IMR-90 (cell line): ENCODE measurements around the gene ANKRD11. TPM values are rescaled to one million over a fixed set of nuclear protein-coding genes. Genes with fewer than 3 reads are reported as not detected.

Source experiments
- ATAC-seq: fragments of 200-7000 bp; cut with Tn5 transposase; 2 replicates; pipeline ENCODE4 v1.9.1; 2020; ENCODE audit warnings: low read depth, mild to moderate bottlenecking, moderate library complexity
- BruUV-seq: library from RNA; stranded (reverse); fragments of 400-500 nt; replicated peaks from 2 replicates; lab custom pipeline; 2021; lab: Mats Ljungman, UMichigan
- CTCF ChIA-PET: fragments of 300-600 bp; formaldehyde crosslinking; extraction: SDS; loops from one replicate; lab custom pipeline; 2021; ENCODE audit warnings: antibody characterized with exemption; lab: Yijun Ruan, JAX
- POLR2A ChIA-PET: fragments of 300-600 bp; sonication (Branson Sonifier 250); formaldehyde crosslinking; loops from one replicate; lab custom pipeline; 2022; ENCODE audit warnings: antibody characterized with exemption; ENCODE audit not compliant: unreplicated experiment; lab: Charles Lee
- DNase-seq: peaks from one replicate; pipeline ENCODE4 v3.0.0; 2013
- H2AFZ ChIP-seq: replicated peaks from 2 replicates; pipeline ENCODE3; 2013; ENCODE audit warnings: low read length, mild to moderate bottlenecking; ENCODE audit not compliant: poor library complexity
- H2AK5ac ChIP-seq: 2 replicates; pipeline ENCODE4 v1.6.1; 2013; ENCODE audit warnings: low read depth, low read length, inconsistent platforms
- H2AK9ac ChIP-seq: replicated peaks from 2 replicates; pipeline ENCODE3; 2013; ENCODE audit warnings: mild to moderate bottlenecking, low read depth, low read length, moderate library complexity; ENCODE audit not compliant: poor library complexity
- H2BK120ac ChIP-seq: 2 replicates; pipeline ENCODE4 v1.6.1; 2013; ENCODE audit warnings: low read depth, low read length, inconsistent platforms
- H2BK15ac ChIP-seq: 3 replicates; pipeline ENCODE4 v1.6.1; 2013; ENCODE audit warnings: low read depth, low read length, inconsistent platforms
- H2BK20ac ChIP-seq: 2 replicates; pipeline ENCODE4 v1.6.1; 2013; ENCODE audit warnings: low read depth, mild to moderate bottlenecking, inconsistent platforms, low read length, moderate library complexity
- H2BK5ac ChIP-seq: 2 replicates; pipeline ENCODE4 v1.6.1; 2013; ENCODE audit warnings: mild to moderate bottlenecking, low read depth, low read length, inconsistent platforms; ENCODE audit not compliant: poor library complexity, severe bottlenecking
- H3K14ac ChIP-seq: replicated peaks from 2 replicates; pipeline ENCODE4 v1.6.1; 2013; ENCODE audit warnings: low read depth, low read length, inconsistent platforms
- H3K18ac ChIP-seq: 2 replicates; pipeline ENCODE4 v1.6.1; 2013; ENCODE audit warnings: low read depth, low read length, control low read depth
- H3K23ac ChIP-seq: 2 replicates; pipeline ENCODE4 v1.6.1; 2013; ENCODE audit warnings: low read depth, low read length, inconsistent platforms
- H3K27ac ChIP-seq: 2 replicates; pipeline ENCODE4 v1.5.1; 2013; ENCODE audit warnings: mild to moderate bottlenecking, control low read depth, low read length; ENCODE audit not compliant: insufficient read depth
- H3K27me3 ChIP-seq: 2 replicates; pipeline ENCODE4 v1.6.1; 2013; ENCODE audit warnings: low read length; ENCODE audit not compliant: control insufficient read depth, insufficient read depth
- H3K36me3 ChIP-seq: 2 replicates; pipeline ENCODE4 v1.6.1; 2013; ENCODE audit warnings: low read length, mixed read lengths; ENCODE audit not compliant: control insufficient read depth, insufficient read depth
- H3K4ac ChIP-seq: 2 replicates; pipeline ENCODE4 v1.6.1; 2013; ENCODE audit warnings: low read depth, low read length, inconsistent platforms
- H3K4me1 ChIP-seq: 2 replicates; pipeline ENCODE4 v1.6.1; 2013; ENCODE audit warnings: low read length, mixed read lengths; ENCODE audit not compliant: control insufficient read depth, insufficient read depth
- H3K4me2 ChIP-seq: 2 replicates; pipeline ENCODE4 v1.6.1; 2013; ENCODE audit warnings: low read depth, mild to moderate bottlenecking, control low read depth, low read length, moderate library complexity
- H3K4me3 ChIP-seq: 2 replicates; pipeline ENCODE4 v1.5.1; 2013; ENCODE audit warnings: low read depth, mild to moderate bottlenecking, control low read depth, low read length, moderate library complexity; ENCODE audit not compliant: insufficient read depth
- H3K56ac ChIP-seq: 2 replicates; pipeline ENCODE4 v1.6.1; 2013; ENCODE audit warnings: low read length, inconsistent platforms; ENCODE audit not compliant: insufficient read depth; ENCODE audit errors: extremely low read depth
- H3K79me1 ChIP-seq, 2 experiments: 2 replicates each; pipeline ENCODE4 v1.6.1; 2013; ENCODE audit warnings: low read length in 2 of 2, inconsistent platforms in 1 of 2, low read depth in 1 of 2
- H3K9ac ChIP-seq: 2 replicates; pipeline ENCODE4 v1.6.1; 2013; ENCODE audit warnings: low read depth, low read length, control low read depth
- H3K9me1 ChIP-seq: 2 replicates; pipeline ENCODE4 v1.6.1; 2013; ENCODE audit warnings: low read length, inconsistent platforms; ENCODE audit not compliant: insufficient read depth
- H3K9me3 ChIP-seq: 2 replicates; pipeline ENCODE4 v1.6.1; 2013; ENCODE audit warnings: low read length; ENCODE audit not compliant: control insufficient read depth, insufficient read depth
- H4K20me1 ChIP-seq: 2 replicates; pipeline ENCODE4 v1.6.1; 2013; ENCODE audit warnings: low read length, inconsistent platforms; ENCODE audit not compliant: insufficient read depth
- H4K5ac ChIP-seq: 2 replicates; pipeline ENCODE4 v1.6.1; 2013; ENCODE audit warnings: mild to moderate bottlenecking, low read depth, low read length, control low read depth
- H4K8ac ChIP-seq, 2 experiments: 2 replicates each; pipeline ENCODE4 v1.6.1; 2013; ENCODE audit warnings: low read depth in 2 of 2, low read length in 2 of 2, control low read depth in 1 of 2, inconsistent platforms in 1 of 2
- H4K91ac ChIP-seq: 2 replicates; pipeline ENCODE4 v1.6.1; 2013; ENCODE audit warnings: low read depth, low read length, inconsistent platforms; ENCODE audit not compliant: insufficient read depth
- BHLHE40 ChIP-seq: fragments of 150-350 bp; IDR thresholded peaks from 2 replicates; pipeline ENCODE4 v1.6.1; 2016; ENCODE audit warnings: mild to moderate bottlenecking, low read depth, low read length
- CEBPB ChIP-seq: IDR thresholded peaks from 2 replicates; pipeline ENCODE4 v1.6.1; 2012; ENCODE audit warnings: low read depth, low read length, improper control_type of control experiment
- CHD1 ChIP-seq: IDR thresholded peaks from 2 replicates; pipeline ENCODE4 v1.6.1; 2012; ENCODE audit warnings: low read depth, low read length, improper control_type of control experiment
- CTCF ChIP-seq: conservative IDR thresholded peaks from 2 replicates; pipeline ENCODE4 v1.5.1; 2012; ENCODE audit warnings: mild to moderate bottlenecking, low read depth, low read length, improper control_type of control experiment
- ELK1 ChIP-seq: fragments of 150-350 bp; IDR thresholded peaks from 2 replicates; pipeline ENCODE4 v1.6.1; 2016; ENCODE audit warnings: low read depth, mild to moderate bottlenecking, low read length, moderate library complexity, borderline replicate concordance
- FOS ChIP-seq: fragments of 150-350 bp; IDR thresholded peaks from 2 replicates; pipeline ENCODE4 v1.6.1; 2016; ENCODE audit warnings: low read depth, low read length
- MAFK ChIP-seq: IDR thresholded peaks from 2 replicates; pipeline ENCODE4 v1.6.1; 2012; ENCODE audit warnings: low read depth, low read length, improper control_type of control experiment
- MAZ ChIP-seq: IDR thresholded peaks from 2 replicates; pipeline ENCODE4 v1.6.1; 2012; ENCODE audit warnings: low read depth, mild to moderate bottlenecking, low read length, improper control_type of control experiment, moderate library complexity, borderline replicate concordance
- MXI1 ChIP-seq: IDR thresholded peaks from 2 replicates; pipeline ENCODE4 v1.6.1; 2012; ENCODE audit warnings: low read depth, mild to moderate bottlenecking, low read length, moderate library complexity, borderline replicate concordance
- NFE2L2 ChIP-seq: fragments of 150-350 bp; IDR thresholded peaks from 2 replicates; pipeline ENCODE4 v1.6.1; 2016; ENCODE audit warnings: low read depth, mild to moderate bottlenecking, low read length
- POLR2A ChIP-seq: IDR thresholded peaks from 2 replicates; pipeline ENCODE4 v1.6.1; 2012; ENCODE audit warnings: mild to moderate bottlenecking, low read depth, low read length
- RAD21 ChIP-seq: IDR thresholded peaks from 2 replicates; pipeline ENCODE4 v1.6.1; 2012; ENCODE audit warnings: low read length, improper control_type of control experiment
- RCOR1 ChIP-seq: IDR thresholded peaks from 2 replicates; pipeline ENCODE4 v1.6.1; 2012; ENCODE audit warnings: mild to moderate bottlenecking, low read length, improper control_type of control experiment; ENCODE audit not compliant: insufficient replicate concordance
- RFX5 ChIP-seq: IDR thresholded peaks from 2 replicates; pipeline ENCODE4 v1.8.0; 2012; ENCODE audit warnings: low read depth, mild to moderate bottlenecking, low read length, moderate library complexity
- SMC3 ChIP-seq: fragments of 150-350 bp; IDR thresholded peaks from 2 replicates; pipeline ENCODE4 v1.6.1; 2016; ENCODE audit warnings: low read depth, mild to moderate bottlenecking, antibody characterized with exemption, low read length, moderate library complexity
- USF2 ChIP-seq: fragments of 150-350 bp; IDR thresholded peaks from 2 replicates; pipeline ENCODE4 v1.6.1; 2017; ENCODE audit warnings: mild to moderate bottlenecking, antibody characterized with exemption, low read length, low read depth
- WGBS, 2 experiments: methylation state at CpG; one replicate each; pipeline versions ENCODE4 v1.1.5 to v1.1.7; 2013; ENCODE audit warnings: missing lambda C conversion rate in 2 of 2; ENCODE audit not compliant: insufficient read length in 1 of 2; ENCODE audit errors: extremely low coverage in 2 of 2; 5-methylcytosine and 5-hydroxymethylcytosine counted together
- dilution Hi-C: fragments of 300-500 bp; cut with HindIII; formaldehyde crosslinking; loops from one replicate; pipeline ENCODE4 v1.14.3; 2018; ENCODE audit warnings: low sequenced_read_pairs; ENCODE audit not compliant: unreplicated experiment
- in situ Hi-C: fragments of 300-500 bp; cut with MboI; formaldehyde crosslinking; loops from 3 replicates; pipeline ENCODE4 v1.14.3; 2019; ENCODE audit warnings: low sequenced_read_pairs, inconsistent platforms, mixed read lengths
- intact Hi-C: fragments of 100-400 bp; cut with micrococcal nuclease; formaldehyde crosslinking; loops from 2 replicates; pipeline ENCODE4 v1.10.0; 2022
- polyA plus RNA-seq, 3 experiments: library from polyadenylated mRNA; depleted of rRNA; stranded (reverse); fragments of >200 nt; gene quantifications; 2 replicates each; pipeline ENCODE4 v1.2.3, GENCODE V29; 2012; ENCODE audit warnings: low replicate concordance in 1 of 3
- total RNA-seq: library from RNA; depleted of rRNA; stranded (reverse); fragments of >200 nt; gene quantifications from 2 replicates; pipeline ENCODE4 v1.2.3, GENCODE V29; 2012

ANKRD11 gene
- total and polyA plus RNA-seq, 2 of the 4 experiments (the other 2 are of a cell fraction), result 46.8 to 71.9 TPM

GRCh38 chr16:89476811-89477261 is 13.5 kb downstream of the ANKRD11 start:
- in situ Hi-C loops, result no loop called here
- no peak overlapping the region for H2BK20ac ChIP-seq
- no CpG with 5 or more reads among the region's 10 CpGs for WGBS, 2 experiments
- H2AK9ac ChIP-seq, result no peak overlapping the region
- DNase-seq (no peak), ATAC-seq (no peak)
- dilution Hi-C loops, result no loop called here
- no peak overlapping the region for H3K18ac ChIP-seq
- H3K14ac ChIP-seq, result no peak overlapping the region
- H2BK5ac ChIP-seq, result no peak overlapping the region
- H3K79me1 ChIP-seq, result peaks cover 0 to 76% of the 10 kb centered on the region in 2 experiments; a peak in 2 of 4 replicates
- no peak overlapping the region for H4K91ac ChIP-seq
- no peak overlapping the region for H3K56ac ChIP-seq
- no TSS peak for BruUV-seq
- no peaks in the 10 kb centered on the region for H3K36me3 ChIP-seq
- POLR2A ChIA-PET, result no interaction called here
- H3K4me1 ChIP-seq, result peaks cover 29% of the 10 kb centered on the region
- no peak for TF ChIP-seq CTCF
- no peak for TF ChIP-seq RFX5
- TF ChIP-seq MAFK, result no peak
- TF ChIP-seq USF2, result no peak
- no peak for TF ChIP-seq RAD21
- TF ChIP-seq MXI1, result no peak
- TF ChIP-seq FOS, result no peak
- TF ChIP-seq MAZ, result no peak
- no peak for TF ChIP-seq SMC3
- no peak for TF ChIP-seq CEBPB
- TF ChIP-seq NFE2L2, result no peak
- no peak for TF ChIP-seq ELK1
- no peak for TF ChIP-seq CHD1
- no peak for TF ChIP-seq POLR2A
- no peak for TF ChIP-seq BHLHE40
- no peak for TF ChIP-seq RCOR1
- no peaks in the 10 kb centered on the region for H3K27me3 ChIP-seq
- no peak overlapping the region for H3K4ac ChIP-seq
- H4K20me1 ChIP-seq, result peaks cover 99% of the 10 kb centered on the region
- H3K9me1 ChIP-seq, result peaks cover 63% of the 10 kb centered on the region
- CTCF ChIA-PET, result no interaction called here
- no peak overlapping the region for H3K4me2 ChIP-seq
- H3K4me3 ChIP-seq, result no peak overlapping the region
- no peak overlapping the region for H2BK120ac ChIP-seq
- no peak overlapping the region for H2AK5ac ChIP-seq
- no peak overlapping the region for H3K27ac ChIP-seq
- H4K5ac ChIP-seq, result no peak overlapping the region
- no peak overlapping the region for H2BK15ac ChIP-seq
- H4K8ac ChIP-seq, result no peak overlapping the region
- H3K9me3 ChIP-seq, result no peaks in the 10 kb centered on the region
- no peak overlapping the region for H2AFZ ChIP-seq
- H3K9ac ChIP-seq, result no peak overlapping the region
- intact Hi-C loops, result no loop called here
- no peak overlapping the region for H3K23ac ChIP-seq
